NCI-H510A treated with DMSO at 0.1 percent for 48 hours (cell line): ENCODE data around the gene UMOD.

Source experiments
- DNase-seq: peaks from one replicate; lab custom pipeline; 2025; lab: John Stamatoyannopoulos, UW

The UMOD gene

DNA sequence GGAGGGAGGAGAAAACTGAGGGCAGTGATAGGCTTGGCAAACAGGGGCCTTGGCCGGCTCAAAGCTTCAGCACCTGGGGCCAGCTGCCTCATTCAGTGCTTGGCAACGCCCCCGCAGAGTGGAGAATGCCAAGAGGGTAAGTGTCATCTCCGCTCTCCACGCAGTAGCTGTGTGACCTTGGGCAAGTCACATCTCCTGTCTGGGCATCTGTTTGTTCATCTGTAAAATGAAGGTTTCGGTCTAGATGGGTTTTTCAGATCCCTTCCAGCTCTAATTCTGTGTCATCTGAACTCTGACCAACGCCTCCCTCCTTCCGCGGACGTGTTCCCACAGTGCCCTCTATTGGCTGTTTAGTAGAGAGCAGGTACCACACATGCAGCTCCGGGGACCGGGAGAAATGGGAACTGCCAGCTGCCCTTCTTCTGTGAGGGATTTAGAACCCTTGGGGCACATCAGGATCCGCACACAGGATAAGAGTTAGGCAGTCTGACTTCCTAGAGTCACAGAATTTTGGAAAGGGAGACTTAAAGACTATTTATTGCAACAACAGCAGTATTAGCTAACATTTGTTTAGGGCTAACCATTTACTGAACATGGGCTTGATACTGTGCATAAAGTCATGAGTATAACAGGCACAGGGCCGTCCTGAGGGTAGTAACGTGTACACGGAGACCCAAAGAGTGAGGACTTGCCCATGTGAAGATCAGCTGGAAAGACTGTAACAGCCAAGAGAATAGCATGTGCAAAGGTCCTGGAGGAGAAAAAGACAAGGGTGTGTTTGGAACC, 52.0 kb downstream of the UMOD start:
- DNase-seq = peak; percentile 94

DNA sequence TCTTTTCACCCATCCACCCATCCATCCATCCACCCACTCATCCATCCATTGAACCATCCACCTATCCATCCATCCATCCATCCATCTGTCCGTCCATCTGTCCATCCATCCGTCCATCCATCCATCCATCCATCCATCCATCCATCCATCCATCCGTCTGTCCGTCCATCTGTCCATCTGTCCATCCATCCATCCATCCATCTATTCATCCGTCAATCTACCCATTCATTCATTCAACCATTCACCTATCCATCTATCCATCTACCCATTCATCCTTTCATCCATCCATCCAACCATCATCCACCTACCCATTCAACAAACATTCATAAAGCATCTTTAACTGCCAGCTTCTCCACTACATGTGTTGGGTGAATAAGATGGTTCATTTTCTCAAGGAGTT, 54.1 kb downstream of the UMOD start:
- no peak for DNase-seq

DNA sequence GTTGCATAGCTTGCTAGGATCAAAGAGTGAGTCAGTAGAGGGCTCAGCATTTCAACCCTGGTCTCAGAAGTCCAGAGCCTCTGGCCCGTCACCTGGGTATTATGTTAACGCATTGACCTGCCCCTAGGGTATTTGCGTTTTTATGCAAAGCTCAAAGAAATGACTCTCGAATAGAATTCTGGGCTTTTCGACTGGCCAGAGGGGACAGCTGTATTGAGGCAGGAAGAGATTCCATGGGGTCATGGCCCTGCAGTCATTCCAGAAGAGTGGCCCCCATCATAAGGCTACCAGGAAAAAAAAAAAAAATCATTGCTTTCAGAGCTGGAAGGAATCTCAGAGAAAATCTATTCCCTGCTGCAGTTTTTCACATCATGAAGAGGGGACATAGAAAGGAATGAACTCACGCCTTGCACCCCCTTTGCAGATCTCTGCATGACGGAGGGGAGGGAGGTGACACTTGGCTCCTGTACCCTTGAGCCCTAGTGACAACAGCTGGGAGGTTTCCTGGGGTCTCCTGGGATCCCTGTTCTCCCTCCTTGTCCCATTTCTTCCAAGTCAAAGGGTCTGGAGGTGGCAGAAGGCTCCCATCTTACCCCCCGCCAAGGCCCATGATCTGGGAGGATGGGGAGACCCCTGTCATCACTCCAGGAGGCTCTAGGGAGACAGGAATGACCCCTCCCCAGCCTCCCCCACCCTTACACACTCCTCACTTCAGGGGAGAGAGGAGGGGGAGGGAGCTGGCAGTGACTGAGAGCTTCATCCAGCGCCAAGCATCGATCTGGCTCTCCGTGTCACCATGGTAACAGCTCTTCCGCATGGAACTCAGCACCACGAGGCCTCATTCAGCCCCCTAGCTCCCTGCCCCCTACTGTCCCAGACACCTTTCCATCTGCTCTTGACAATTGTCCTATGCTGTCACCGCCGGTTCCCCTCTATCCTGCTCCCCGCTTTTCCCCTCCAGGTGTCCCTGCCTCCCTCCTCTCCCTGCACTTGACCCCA, 61.0 kb downstream of the UMOD start:
- no peak for DNase-seq

DNA sequence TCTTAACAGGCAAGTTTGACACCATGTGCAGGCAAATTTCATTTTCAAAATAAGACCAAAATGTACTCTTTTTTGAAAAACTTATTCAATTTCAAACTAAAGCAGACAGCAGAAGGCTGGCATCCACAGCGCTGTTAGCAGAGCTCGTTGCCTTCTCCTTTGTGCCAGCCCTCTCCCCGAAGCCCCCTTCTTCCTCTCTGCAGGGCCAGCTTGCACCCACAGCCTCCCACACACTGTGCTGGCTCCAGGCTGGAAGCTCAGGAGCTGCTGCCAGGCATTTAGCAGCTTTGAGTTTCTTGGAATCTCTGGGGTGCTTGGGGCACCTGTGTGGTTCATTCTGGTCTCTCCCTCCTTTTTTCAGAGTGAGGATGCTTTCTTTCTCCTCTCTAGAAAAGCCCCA, 62.9 kb downstream of the UMOD start:
- no peak for DNase-seq

DNA sequence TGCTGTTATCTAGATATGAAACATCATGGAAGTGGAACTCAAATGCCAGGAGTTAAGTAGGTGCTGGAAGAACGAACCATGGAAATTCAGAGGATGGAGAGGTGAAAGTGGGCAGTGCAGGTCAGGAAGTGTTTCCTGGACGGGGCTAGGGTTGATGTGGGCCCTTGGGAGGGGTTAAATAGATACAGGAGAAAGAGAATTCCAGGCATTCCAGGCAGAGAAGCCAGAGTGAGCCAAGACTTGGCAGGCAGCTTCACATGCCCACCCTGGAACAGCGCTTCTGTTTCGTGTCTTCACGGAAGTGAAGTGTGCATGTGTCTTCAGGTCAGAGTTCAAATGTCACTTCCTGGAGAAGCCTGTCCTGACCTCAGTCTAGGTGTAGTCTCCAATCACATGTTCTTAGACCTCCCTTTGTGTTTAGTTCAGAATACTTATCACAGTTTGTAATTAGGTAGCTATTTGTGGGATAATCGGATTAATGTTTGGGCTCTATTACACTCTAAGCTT, 66.5 kb downstream of the UMOD start:
- no peak for DNase-seq
